CD4-positive, alpha-beta T cell (primary cell): ENCODE results near the gene WRNIP1. TPM values are rescaled to one million over a fixed set of nuclear protein-coding genes. Genes with fewer than 3 reads are reported as not detected.
A peak's percentile ranks its signal among the peaks of the same experiment; 100 is the strongest.

Experiments
- ATAC-seq: fragments of 200-7000 bp; cut with Tn5 transposase; one replicate; pipeline ENCODE4 v1.10.0; 2022; ENCODE audit warnings: mild to moderate bottlenecking; ENCODE audit not compliant: poor library complexity
- CTCF ChIA-PET: fragments of 350-600 bp; sonication (Branson Sonifier 250); formaldehyde crosslinking; loops from one replicate; lab custom pipeline; 2021; ENCODE audit warnings: antibody characterized with exemption, inconsistent platforms; lab: Charles Lee
- POLR2A ChIA-PET: fragments of 350-600 bp; sonication (Branson Sonifier 250); formaldehyde crosslinking; loops from one replicate; lab custom pipeline; 2021; ENCODE audit warnings: antibody characterized with exemption, inconsistent platforms; lab: Charles Lee
- DNase-seq, 14 experiments: peaks; one replicate each; pipeline ENCODE4 v3.0.0-alpha.2; 2013 to 2020; ENCODE audit warnings: mixed read lengths in 2 of 14
- H3K27ac ChIP-seq, 2 donors: one replicate each; pipeline versions ENCODE4 v1.5.1 to v1.7.0; 2013; ENCODE audit warnings: low read length in 2 of 2, low read depth in 1 of 2, mild to moderate bottlenecking in 1 of 2
- H3K27me3 ChIP-seq, 2 experiments: 1 replicate in 1 of 2; 2 replicates in 1 of 2; pipeline versions ENCODE4 v1.6.1 to v1.7.0; 2013; ENCODE audit warnings: low read length in 2 of 2, control low read depth in 1 of 2, mild to moderate bottlenecking in 1 of 2, moderate library complexity in 1 of 2; ENCODE audit not compliant: insufficient read depth in 2 of 2, control insufficient read depth in 1 of 2
- H3K36me3 ChIP-seq: one replicate; pipeline ENCODE4 v1.6.1; 2013; ENCODE audit warnings: low read length, control low read depth; ENCODE audit not compliant: insufficient read depth
- H3K4me1 ChIP-seq: one replicate; pipeline ENCODE4 v1.6.1; 2013; ENCODE audit warnings: low read length, control low read depth; ENCODE audit not compliant: insufficient read depth
- H3K4me3 ChIP-seq: one replicate; pipeline ENCODE4 v1.5.1; 2013; ENCODE audit warnings: mild to moderate bottlenecking, low read length, moderate library complexity
- H3K9me3 ChIP-seq, 2 experiments: 1 replicate in 1 of 2; 2 replicates in 1 of 2; pipeline versions ENCODE4 v1.6.1 to v1.7.0; 2013; ENCODE audit warnings: low read length in 2 of 2, mild to moderate bottlenecking in 2 of 2, control low read depth in 1 of 2, moderate library complexity in 1 of 2; ENCODE audit not compliant: control insufficient read depth in 1 of 2, insufficient read depth in 1 of 2
- H3K27ac Mint-ChIP-seq: one replicate; pipeline ENCODE4 v1.8.0; 2020; ENCODE audit warnings: mixed read lengths
- H3K27me3 Mint-ChIP-seq: one replicate; pipeline ENCODE4 v1.8.0; 2021; ENCODE audit warnings: mixed read lengths
- H3K36me3 Mint-ChIP-seq: one replicate; pipeline ENCODE4 v1.8.0; 2021; ENCODE audit warnings: low read depth, mixed read lengths
- H3K4me1 Mint-ChIP-seq: one replicate; pipeline ENCODE4 v1.8.0; 2021; ENCODE audit warnings: low read depth, mixed read lengths
- H3K4me3 Mint-ChIP-seq: one replicate; pipeline ENCODE4 v1.8.0; 2020; ENCODE audit warnings: mild to moderate bottlenecking, mixed read lengths
- H3K9me3 Mint-ChIP-seq: one replicate; pipeline ENCODE4 v1.8.0; 2020; ENCODE audit warnings: mixed read lengths
- CTCF ChIP-seq: fragments of 200-600 bp; IDR thresholded peaks from one replicate; pipeline ENCODE4 v1.8.0; 2022; ENCODE audit warnings: antibody characterized with exemption, mild to moderate bottlenecking
- intact Hi-C, 2 experiments: fragments of 100-400 bp; cut with DNase I in 1 of 2; cut with micrococcal nuclease in 1 of 2; formaldehyde crosslinking; loops; one replicate each; pipeline versions ENCODE4 v1.15.1 to v1.9.0; 2023 to 2025; cut with DNase I, micrococcal nuclease
- total RNA-seq, 174 experiments: library from RNA in 2 of 174; stranded (reverse) in 2 of 174; gene quantifications; one replicate each; pipeline ENCODE4 v1.2.3 and lab custom pipeline; 2021 to 2026

The WRNIP1 gene
- total RNA-seq, 2 experiments from 2014 or later: 22.4 to 25.2 TPM

GRCh38 chr6:2725364-2725988 is 39.7 kb upstream of the WRNIP1 start:
- Histone ChIP-seq H3K9me3 (peaks cover 0 to 5% of the 10 kb centered on the region in 2 experiments), H3K27ac (no peak overlapping the region), H3K27me3 (no peaks in the 10 kb centered on the region), H3K36me3 (no peaks in the 10 kb centered on the region), H3K4me3 (no peak overlapping the region), H3K4me1 (no peaks in the 10 kb centered on the region)
- H3K9me3 Mint-ChIP-seq: peaks cover 2% of the 10 kb centered on the region
- DNase-seq (no peak), ATAC-seq (no peak)
- H3K36me3 Mint-ChIP-seq: peaks cover 8% of the 10 kb centered on the region
- TF ChIP-seq CTCF: no peak
- H3K27ac Mint-ChIP-seq: no peak overlapping the region
- H3K4me1 Mint-ChIP-seq: no peaks in the 10 kb centered on the region
- CTCF ChIA-PET: no interaction called here
- no peak overlapping the region for H3K4me3 Mint-ChIP-seq
- intact Hi-C loops: no loop called here
- H3K27me3 Mint-ChIP-seq: peaks cover 5% of the 10 kb centered on the region
- POLR2A ChIA-PET: no interaction called here

- CTCF ChIA-PET: no interaction called here
- peaks cover 2% of the 10 kb centered on the region for H3K9me3 Mint-ChIP-seq
- POLR2A ChIA-PET: no interaction called here
These were observed 39.1 kb upstream of the WRNIP1 start for GRCh38 chr6:2725999-2726567.

GRCh38 chr6:2729921-2730320 is 35.3 kb upstream of the WRNIP1 start:
- no peak for ATAC-seq
- Histone ChIP-seq H3K36me3 (no peaks in the 10 kb centered on the region), H3K4me3 (no peak overlapping the region), H3K27ac (no peak overlapping the region), H3K4me1 (no peaks in the 10 kb centered on the region), H3K27me3 (no peaks in the 10 kb centered on the region), H3K9me3 (no peaks in the 10 kb centered on the region)
- ChIA-PET POLR2A (no interaction called here), CTCF (no interaction called here)
- Mint-ChIP-seq H3K27me3 (peaks cover 5% of the 10 kb centered on the region), H3K4me1 (no peaks in the 10 kb centered on the region), H3K4me3 (no peak overlapping the region), H3K9me3 (no peaks in the 10 kb centered on the region), H3K36me3 (no peaks in the 10 kb centered on the region), H3K27ac (no peak overlapping the region)
- intact Hi-C loops: no loop called here
- DNase-seq: no peak
- no peak for TF ChIP-seq CTCF

More at GRCh38 chr6:2725999-2726567, 39.1 kb upstream of the WRNIP1 start:
- intact Hi-C loops: no loop called here
- H3K27ac ChIP-seq: no peak overlapping the region
- Mint-ChIP-seq H3K36me3 (peaks cover 8% of the 10 kb centered on the region), H3K27me3 (peaks cover 5% of the 10 kb centered on the region), H3K4me3 (no peak overlapping the region), H3K27ac (no peak overlapping the region), H3K4me1 (no peaks in the 10 kb centered on the region)
- TF ChIP-seq CTCF: no peak
- H3K4me1 ChIP-seq: no peaks in the 10 kb centered on the region
- ATAC-seq (no peak), DNase-seq (peak in 3 of 14 experiments; percentile 6 to 66 (median 52))
- H3K27me3 ChIP-seq: no peaks in the 10 kb centered on the region
- no peak overlapping the region for H3K4me3 ChIP-seq
- no peaks in the 10 kb centered on the region for H3K36me3 ChIP-seq
- H3K9me3 ChIP-seq: peaks cover 0 to 5% of the 10 kb centered on the region in 2 experiments
